SK-N-SH treated with all-trans-retinoic acid at 6 μM for 48 hours (cell line): ENCODE results near the gene AGPS.
"Not testable (repeated sequence)": the region's sequence is repeated elsewhere in the genome, so short reads cannot be mapped to it uniquely, and the experiment has no call there.

Experiments used
- ATAC-seq: fragments of 200-7000 bp; cut with Tn5 transposase; 3 replicates; pipeline ENCODE4 v1.9.1; 2020; ENCODE audit warnings: mild to moderate bottlenecking, moderate library complexity
- ARNTL ChIP-seq: fragments of 450-650 bp; formaldehyde crosslinking; IDR thresholded peaks from 2 replicates; pipeline ENCODE4 v1.5.0; 2020; ENCODE audit warnings: low read depth, mild to moderate bottlenecking, moderate library complexity, borderline replicate concordance
- BACH2 ChIP-seq: fragments of 250-450 bp; sonication (Bioruptor Pico); IDR thresholded peaks from 2 replicates; pipeline ENCODE4 v1.9.0; 2021; ENCODE audit warnings: mild to moderate bottlenecking, borderline replicate concordance
- GLIS3 ChIP-seq: fragments of 250-450 bp; sonication (Bioruptor Pico); IDR thresholded peaks from 2 replicates; pipeline ENCODE4 v1.5.0; 2020; ENCODE audit warnings: mild to moderate bottlenecking, moderate library complexity
- ISL1 ChIP-seq: fragments of 250-450 bp; sonication (Bioruptor Pico); IDR thresholded peaks from 2 replicates; pipeline ENCODE4 v2.1.2; 2022; ENCODE audit warnings: mild to moderate bottlenecking, moderate library complexity
- OSR1 ChIP-seq: fragments of 250-450 bp; sonication (Bioruptor Pico); IDR thresholded peaks from 2 replicates; pipeline ENCODE4 v1.8.0; 2022; ENCODE audit warnings: moderate library complexity, mild to moderate bottlenecking, inconsistent platforms
- PPARA ChIP-seq: fragments of 250-450 bp; sonication (Bioruptor Pico); IDR thresholded peaks from 2 replicates; pipeline ENCODE4 v1.5.0; 2020; ENCODE audit warnings: mild to moderate bottlenecking, borderline replicate concordance
- RARB ChIP-seq: fragments of 250-450 bp; sonication (Bioruptor Pico); IDR thresholded peaks from 2 replicates; pipeline ENCODE4 v1.8.0; 2021; ENCODE audit warnings: mild to moderate bottlenecking, moderate library complexity
- SNAI2 ChIP-seq: fragments of 250-450 bp; sonication (Bioruptor Pico); IDR thresholded peaks from 2 replicates; pipeline ENCODE4 v1.5.0; 2020; ENCODE audit warnings: mild to moderate bottlenecking, moderate library complexity
- TCF4 ChIP-seq: fragments of 250-450 bp; sonication (Bioruptor Pico); IDR thresholded peaks from 2 replicates; pipeline ENCODE4 v1.8.0; 2021; ENCODE audit warnings: mild to moderate bottlenecking, moderate library complexity, borderline replicate concordance
- ZC3H10 ChIP-seq: fragments of 250-450 bp; sonication (Bioruptor Pico); IDR thresholded peaks from 2 replicates; pipeline ENCODE4 v1.5.1; 2021; ENCODE audit warnings: mild to moderate bottlenecking, moderate library complexity
- ZFP3 ChIP-seq: fragments of 250-450 bp; sonication (Bioruptor Pico); IDR thresholded peaks from 2 replicates; pipeline ENCODE4 v1.5.0; 2020; ENCODE audit warnings: mild to moderate bottlenecking, moderate library complexity
- ZFP30 ChIP-seq: fragments of 450-650 bp; formaldehyde crosslinking; IDR thresholded peaks from 2 replicates; pipeline ENCODE4 v1.5.0; 2022; ENCODE audit warnings: mild to moderate bottlenecking, moderate library complexity
- ZNF565 ChIP-seq: fragments of 450-650 bp; formaldehyde crosslinking; conservative IDR thresholded peaks from 2 replicates; pipeline ENCODE4 v1.5.0; 2020; ENCODE audit warnings: low read depth, mild to moderate bottlenecking, moderate library complexity
- ZNF70 ChIP-seq: fragments of 450-650 bp; formaldehyde crosslinking; IDR thresholded peaks from 2 replicates; pipeline ENCODE4 v1.5.0; 2020; ENCODE audit warnings: mild to moderate bottlenecking, moderate library complexity
- TF ChIP-seq, protein P1 (sequence below): fragments of 250-450 bp; sonication (Bioruptor Pico); IDR thresholded peaks from 2 replicates; pipeline ENCODE4 v1.5.0; 2020; ENCODE audit warnings: mild to moderate bottlenecking, moderate library complexity
- TF ChIP-seq, protein P2 (sequence below): fragments of 250-450 bp; sonication (Bioruptor Pico); IDR thresholded peaks from 2 replicates; pipeline ENCODE4 v1.5.1; 2021; ENCODE audit warnings: mild to moderate bottlenecking, moderate library complexity
- TF ChIP-seq, protein P3 (sequence below): fragments of 250-450 bp; sonication (Bioruptor Pico); IDR thresholded peaks from 2 replicates; pipeline ENCODE4 v1.8.0; 2021; ENCODE audit warnings: low read depth, mild to moderate bottlenecking, moderate library complexity, borderline replicate concordance

AGPS gene

DNA sequence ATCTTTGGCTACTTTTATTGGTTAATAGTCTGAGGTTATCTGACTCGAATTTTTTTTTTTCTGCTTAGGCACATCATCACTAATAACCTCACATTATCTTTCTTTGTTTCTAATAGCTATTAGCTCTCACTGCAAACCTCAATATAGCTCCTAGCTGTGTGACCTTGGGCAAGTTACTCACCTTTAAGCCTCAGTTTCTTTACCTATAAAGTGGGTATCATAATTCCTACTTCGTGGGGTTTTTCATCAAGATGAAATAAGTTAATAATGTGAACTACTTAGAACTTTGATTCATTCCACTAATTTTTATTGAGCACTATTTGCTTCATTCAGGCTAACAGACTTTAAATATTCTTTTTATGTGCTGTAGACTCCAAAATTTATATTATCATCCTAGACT lies 55.5 kb downstream of the AGPS start:
- TF ChIP-seq SNAI2 (no peak), RARB (no peak), OSR1 (CRISPR knock-in tag) (no peak), ZFP3 (CRISPR knock-in tag) (no peak), BACH2 (CRISPR knock-in tag) (no peak), PPARA (CRISPR knock-in tag) (no peak), ISL1 (CRISPR knock-in tag) (no peak)
- TF ChIP-seq, protein P1, sequence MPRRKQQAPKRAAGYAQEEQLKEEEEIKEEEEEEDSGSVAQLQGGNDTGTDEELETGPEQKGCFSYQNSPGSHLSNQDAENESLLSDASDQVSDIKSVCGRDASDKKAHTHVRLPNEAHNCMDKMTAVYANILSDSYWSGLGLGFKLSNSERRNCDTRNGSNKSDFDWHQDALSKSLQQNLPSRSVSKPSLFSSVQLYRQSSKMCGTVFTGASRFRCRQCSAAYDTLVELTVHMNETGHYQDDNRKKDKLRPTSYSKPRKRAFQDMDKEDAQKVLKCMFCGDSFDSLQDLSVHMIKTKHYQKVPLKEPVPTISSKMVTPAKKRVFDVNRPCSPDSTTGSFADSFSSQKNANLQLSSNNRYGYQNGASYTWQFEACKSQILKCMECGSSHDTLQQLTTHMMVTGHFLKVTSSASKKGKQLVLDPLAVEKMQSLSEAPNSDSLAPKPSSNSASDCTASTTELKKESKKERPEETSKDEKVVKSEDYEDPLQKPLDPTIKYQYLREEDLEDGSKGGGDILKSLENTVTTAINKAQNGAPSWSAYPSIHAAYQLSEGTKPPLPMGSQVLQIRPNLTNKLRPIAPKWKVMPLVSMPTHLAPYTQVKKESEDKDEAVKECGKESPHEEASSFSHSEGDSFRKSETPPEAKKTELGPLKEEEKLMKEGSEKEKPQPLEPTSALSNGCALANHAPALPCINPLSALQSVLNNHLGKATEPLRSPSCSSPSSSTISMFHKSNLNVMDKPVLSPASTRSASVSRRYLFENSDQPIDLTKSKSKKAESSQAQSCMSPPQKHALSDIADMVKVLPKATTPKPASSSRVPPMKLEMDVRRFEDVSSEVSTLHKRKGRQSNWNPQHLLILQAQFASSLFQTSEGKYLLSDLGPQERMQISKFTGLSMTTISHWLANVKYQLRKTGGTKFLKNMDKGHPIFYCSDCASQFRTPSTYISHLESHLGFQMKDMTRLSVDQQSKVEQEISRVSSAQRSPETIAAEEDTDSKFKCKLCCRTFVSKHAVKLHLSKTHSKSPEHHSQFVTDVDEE (CRISPR knock-in tag), result no peak
- no peak for ATAC-seq

DNA sequence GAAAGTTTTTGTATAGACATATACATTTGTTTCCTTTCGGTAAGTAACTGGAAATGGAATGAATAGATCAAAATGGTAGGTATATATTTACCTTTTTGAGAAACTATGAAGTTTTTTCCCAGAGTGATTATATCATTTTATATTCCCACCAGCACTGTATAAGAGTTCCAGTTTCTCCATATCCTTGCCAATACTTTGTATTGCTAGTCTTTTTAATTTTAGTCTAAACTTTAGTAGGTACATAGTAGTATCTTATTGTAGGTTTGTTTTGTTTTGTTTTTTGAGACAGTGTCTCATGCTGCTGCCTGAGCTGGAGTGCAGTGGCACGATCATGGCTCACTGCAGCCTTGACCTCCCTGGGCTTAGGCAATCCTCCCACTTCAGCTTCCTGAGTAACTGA lies 56.6 kb downstream of the AGPS start:
- TF ChIP-seq ZNF565 (CRISPR knock-in tag) (no peak), ARNTL (CRISPR knock-in tag) (no peak), ZNF70 (CRISPR knock-in tag) (no peak), GLIS3 (CRISPR knock-in tag) (no peak), OSR1 (CRISPR knock-in tag) (no peak), ZFP30 (no peak), SNAI2 (no peak), PPARA (CRISPR knock-in tag) (no peak), ZC3H10 (CRISPR knock-in tag) (no peak), TCF4 (CRISPR knock-in tag) (no peak), RARB (no peak)
- TF ChIP-seq, protein P2, sequence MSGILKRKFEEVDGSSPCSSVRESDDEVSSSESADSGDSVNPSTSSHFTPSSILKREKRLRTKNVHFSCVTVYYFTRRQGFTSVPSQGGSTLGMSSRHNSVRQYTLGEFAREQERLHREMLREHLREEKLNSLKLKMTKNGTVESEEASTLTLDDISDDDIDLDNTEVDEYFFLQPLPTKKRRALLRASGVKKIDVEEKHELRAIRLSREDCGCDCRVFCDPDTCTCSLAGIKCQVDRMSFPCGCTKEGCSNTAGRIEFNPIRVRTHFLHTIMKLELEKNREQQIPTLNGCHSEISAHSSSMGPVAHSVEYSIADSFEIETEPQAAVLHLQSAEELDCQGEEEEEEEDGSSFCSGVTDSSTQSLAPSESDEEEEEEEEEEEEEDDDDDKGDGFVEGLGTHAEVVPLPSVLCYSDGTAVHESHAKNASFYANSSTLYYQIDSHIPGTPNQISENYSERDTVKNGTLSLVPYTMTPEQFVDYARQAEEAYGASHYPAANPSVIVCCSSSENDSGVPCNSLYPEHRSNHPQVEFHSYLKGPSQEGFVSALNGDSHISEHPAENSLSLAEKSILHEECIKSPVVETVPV (CRISPR knock-in tag), result no peak
- TF ChIP-seq, protein P3, sequence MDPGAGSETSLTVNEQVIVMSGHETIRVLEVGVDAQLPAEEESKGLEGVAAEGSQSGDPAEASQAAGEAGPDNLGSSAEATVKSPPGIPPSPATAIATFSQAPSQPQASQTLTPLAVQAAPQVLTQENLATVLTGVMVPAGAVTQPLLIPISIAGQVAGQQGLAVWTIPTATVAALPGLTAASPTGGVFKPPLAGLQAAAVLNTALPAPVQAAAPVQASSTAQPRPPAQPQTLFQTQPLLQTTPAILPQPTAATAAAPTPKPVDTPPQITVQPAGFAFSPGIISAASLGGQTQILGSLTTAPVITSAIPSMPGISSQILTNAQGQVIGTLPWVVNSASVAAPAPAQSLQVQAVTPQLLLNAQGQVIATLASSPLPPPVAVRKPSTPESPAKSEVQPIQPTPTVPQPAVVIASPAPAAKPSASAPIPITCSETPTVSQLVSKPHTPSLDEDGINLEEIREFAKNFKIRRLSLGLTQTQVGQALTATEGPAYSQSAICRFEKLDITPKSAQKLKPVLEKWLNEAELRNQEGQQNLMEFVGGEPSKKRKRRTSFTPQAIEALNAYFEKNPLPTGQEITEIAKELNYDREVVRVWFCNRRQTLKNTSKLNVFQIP, result no peak
- TF ChIP-seq, protein P1 (CRISPR knock-in tag), result no peak
- TF ChIP-seq, all 23 proteins: peak for 0
- no peak for ATAC-seq

DNA sequence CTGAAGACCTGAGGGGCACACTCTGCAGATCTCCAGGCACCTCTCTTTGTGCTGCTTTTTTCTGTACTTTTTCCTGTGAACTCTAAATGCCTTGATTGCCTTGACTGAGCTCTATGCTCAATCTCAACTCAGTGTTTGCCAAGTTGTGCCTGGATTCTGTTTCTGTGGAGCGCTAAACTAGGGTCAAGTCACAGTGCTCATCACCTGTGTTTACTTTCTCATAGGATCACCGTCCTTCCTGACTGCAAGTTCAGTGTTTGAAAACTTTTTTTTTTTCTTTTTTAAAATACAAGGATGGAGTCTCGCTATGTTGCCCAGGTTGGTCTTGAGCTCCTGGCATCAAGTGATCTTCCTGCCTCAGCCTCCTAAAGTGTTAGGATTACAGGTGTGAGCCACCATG lies 62.6 kb downstream of the AGPS start:
- TF ChIP-seq, protein P1 (CRISPR knock-in tag), result no peak
- TF ChIP-seq ZFP30 (no peak), ARNTL (CRISPR knock-in tag) (no peak), BACH2 (CRISPR knock-in tag) (no peak), OSR1 (CRISPR knock-in tag) (no peak)
- TF ChIP-seq, all 23 proteins: peak for 0
- no peak for ATAC-seq

DNA sequence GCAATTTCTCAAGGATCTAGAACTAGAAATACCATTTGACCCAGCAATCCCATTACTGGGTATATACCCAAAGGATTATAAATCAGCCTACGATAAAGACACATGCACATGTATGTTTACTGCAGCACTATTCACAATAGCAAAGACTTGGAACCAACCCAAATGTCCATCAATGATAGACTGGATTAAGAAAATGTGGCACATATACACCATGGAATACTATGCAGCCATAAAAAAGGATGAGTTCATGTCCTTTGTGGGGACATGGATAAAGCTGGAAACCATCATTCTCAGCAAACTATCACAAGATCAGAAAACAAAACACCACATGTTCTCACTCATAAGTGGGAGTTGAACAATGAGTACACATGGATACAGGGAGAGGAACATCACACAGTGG lies 67.2 kb downstream of the AGPS start:
- ATAC-seq, result not testable (repeated sequence)
